ENCODE results near the gene XDH.

XDH gene

DNA sequence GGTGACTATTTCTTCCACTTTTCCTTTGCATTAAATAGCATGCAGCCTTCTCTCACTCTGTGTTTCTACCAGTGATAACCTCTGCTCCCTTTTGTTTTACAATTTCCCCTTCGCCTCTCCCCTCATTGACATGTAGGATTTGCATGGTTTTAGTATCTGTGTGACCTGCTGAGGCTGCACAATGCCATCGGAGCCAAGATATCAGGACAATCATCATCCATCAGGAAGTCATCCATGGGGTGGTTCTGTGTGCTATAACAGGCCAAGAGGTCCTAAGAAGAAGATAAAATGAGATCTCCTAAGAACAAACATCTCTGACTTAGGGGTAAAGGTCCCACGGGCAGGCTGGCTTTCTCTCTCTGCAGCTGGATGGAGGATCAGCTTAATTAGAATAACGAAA lies 115.0 kb downstream of the XDH start:
- Histone ChIP-seq H3K4me1 (ENCODE audit: control insufficient read depth in 2 of 2, insufficient read depth in 1 of 2, low read depth in 1 of 2, low read length in 2 of 2) (peaks cover 0 to 2% of the 10 kb centered on the region in 2 donors), H3K4me2 (ENCODE audit: insufficient read depth, low read length, poor library complexity, severe bottlenecking) (no peak overlapping the region), H3K14ac (ENCODE audit: low read length) (no peak overlapping the region), H2BK5ac (ENCODE audit: low read length) (no peak overlapping the region), H2AK5ac (ENCODE audit: low read depth, low read length) (no peak overlapping the region), H3K23ac (ENCODE audit: low read depth, low read length, poor library complexity) (no peak overlapping the region), H3K27ac (replicated peaks; ENCODE audit: low read length) (no peak overlapping the region), H3K27me3 (ENCODE audit: control insufficient read depth in 3 of 3, insufficient read depth in 3 of 3, low read depth in 1 of 3, low read length in 3 of 3) (peaks cover 0 to 4% (median 0%) of the 10 kb centered on the region in 3 experiments), H2BK120ac (ENCODE audit: low read depth, low read length) (no peak overlapping the region), H3K18ac (ENCODE audit: low read length) (no peak overlapping the region), H3K9me3 (replicated peaks in 1 of 2; ENCODE audit: control insufficient read depth in 2 of 2, insufficient read depth in 1 of 2, low read depth in 1 of 2, low read length in 2 of 2) (no peaks in the 10 kb centered on the region), H2BK12ac (ENCODE audit: low read length) (no peak overlapping the region), H3K36me3 (replicated peaks in 1 of 2; ENCODE audit: control insufficient read depth in 2 of 2, insufficient read depth in 2 of 2, low read length in 2 of 2) (no peaks in the 10 kb centered on the region), H3K4ac (ENCODE audit: low read length) (no peak overlapping the region), H4K91ac (ENCODE audit: low read depth, low read length, poor library complexity) (no peak overlapping the region), H3K79me1 (ENCODE audit: low read depth, low read length) (no peaks in the 10 kb centered on the region), H2BK15ac (ENCODE audit: low read length) (no peak overlapping the region), H2AFZ (ENCODE audit: low read length) (no peak overlapping the region), H3K9ac (ENCODE audit: low read depth, low read length, poor library complexity) (no peak overlapping the region), H4K8ac (ENCODE audit: low read depth, low read length) (no peak overlapping the region), H3K4me3 (ENCODE audit: low read length in 2 of 2) (no peak overlapping the region)
- no peak for DNase-seq (ENCODE audit: low spot score)
- no CpG with 5 or more reads among the region's 4 CpGs for WGBS, 2 donors (ENCODE audit: extremely low coverage in 2 of 2, insufficient read length in 2 of 2, insufficient replicate concordance in 1 of 2)

DNA sequence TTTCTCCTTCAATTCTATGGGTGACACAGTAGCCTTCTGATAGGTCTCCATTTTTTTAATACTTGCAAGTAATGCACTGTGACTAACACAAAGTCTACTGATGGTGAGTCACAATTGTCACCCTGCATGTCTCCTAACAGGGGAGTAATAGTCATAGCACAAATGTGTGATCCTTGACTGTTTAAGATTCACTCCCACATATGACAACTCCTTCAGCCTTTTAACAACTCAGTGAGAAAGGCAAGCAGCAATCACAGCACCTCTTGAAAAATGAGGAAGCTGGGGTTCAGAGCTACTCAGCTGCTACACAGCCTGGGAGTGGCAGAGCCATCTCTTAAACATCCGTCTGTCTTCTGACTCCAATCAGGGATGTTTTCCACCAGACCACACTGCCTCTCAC lies 116.8 kb downstream of the XDH start:
- H3K79me1 ChIP-seq (ENCODE audit: low read depth, low read length) = no peaks in the 10 kb centered on the region
- H3K4me1 ChIP-seq (ENCODE audit: control insufficient read depth in 2 of 2, insufficient read depth in 1 of 2, low read depth in 1 of 2, low read length in 2 of 2) = peaks cover 0 to 2% of the 10 kb centered on the region in 2 donors
- no peak overlapping the region for H2AFZ ChIP-seq (ENCODE audit: low read length)
- H3K23ac ChIP-seq (ENCODE audit: low read depth, low read length, poor library complexity) = no peak overlapping the region
- no peaks in the 10 kb centered on the region for H3K27me3 ChIP-seq (ENCODE audit: control insufficient read depth in 3 of 3, insufficient read depth in 3 of 3, low read depth in 1 of 3, low read length in 3 of 3)
- H4K8ac ChIP-seq (ENCODE audit: low read depth, low read length) = no peak overlapping the region
- no peak overlapping the region for H2BK12ac ChIP-seq (ENCODE audit: low read length)
- H3K4me2 ChIP-seq (ENCODE audit: insufficient read depth, low read length, poor library complexity, severe bottlenecking) = no peak overlapping the region
- no peak overlapping the region for H4K91ac ChIP-seq (ENCODE audit: low read depth, low read length, poor library complexity)
- WGBS, 2 donors (ENCODE audit: extremely low coverage in 2 of 2, insufficient read length in 2 of 2, insufficient replicate concordance in 1 of 2) = no CpG with 5 or more reads among the region's 1 CpG
- H2BK120ac ChIP-seq (ENCODE audit: low read depth, low read length) = no peak overlapping the region
- H3K4me3 ChIP-seq (ENCODE audit: low read length in 2 of 2) = no peak overlapping the region
- H3K9me3 ChIP-seq (replicated peaks in 1 of 2; ENCODE audit: control insufficient read depth in 2 of 2, insufficient read depth in 1 of 2, low read depth in 1 of 2, low read length in 2 of 2) = no peaks in the 10 kb centered on the region
- no peak overlapping the region for H3K18ac ChIP-seq (ENCODE audit: low read length)
- H3K14ac ChIP-seq (ENCODE audit: low read length) = no peak overlapping the region
- no peak overlapping the region for H3K27ac ChIP-seq (replicated peaks; ENCODE audit: low read length)
- H2AK5ac ChIP-seq (ENCODE audit: low read depth, low read length) = no peak overlapping the region
- no peak overlapping the region for H3K9ac ChIP-seq (ENCODE audit: low read depth, low read length, poor library complexity)
- H2BK5ac ChIP-seq (ENCODE audit: low read length) = no peak overlapping the region
- H2BK15ac ChIP-seq (ENCODE audit: low read length) = no peak overlapping the region
- no peak overlapping the region for H3K4ac ChIP-seq (ENCODE audit: low read length)
- no peak for DNase-seq (ENCODE audit: low spot score)
- H3K36me3 ChIP-seq (replicated peaks in 1 of 2; ENCODE audit: control insufficient read depth in 2 of 2, insufficient read depth in 2 of 2, low read length in 2 of 2) = no peaks in the 10 kb centered on the region

DNA sequence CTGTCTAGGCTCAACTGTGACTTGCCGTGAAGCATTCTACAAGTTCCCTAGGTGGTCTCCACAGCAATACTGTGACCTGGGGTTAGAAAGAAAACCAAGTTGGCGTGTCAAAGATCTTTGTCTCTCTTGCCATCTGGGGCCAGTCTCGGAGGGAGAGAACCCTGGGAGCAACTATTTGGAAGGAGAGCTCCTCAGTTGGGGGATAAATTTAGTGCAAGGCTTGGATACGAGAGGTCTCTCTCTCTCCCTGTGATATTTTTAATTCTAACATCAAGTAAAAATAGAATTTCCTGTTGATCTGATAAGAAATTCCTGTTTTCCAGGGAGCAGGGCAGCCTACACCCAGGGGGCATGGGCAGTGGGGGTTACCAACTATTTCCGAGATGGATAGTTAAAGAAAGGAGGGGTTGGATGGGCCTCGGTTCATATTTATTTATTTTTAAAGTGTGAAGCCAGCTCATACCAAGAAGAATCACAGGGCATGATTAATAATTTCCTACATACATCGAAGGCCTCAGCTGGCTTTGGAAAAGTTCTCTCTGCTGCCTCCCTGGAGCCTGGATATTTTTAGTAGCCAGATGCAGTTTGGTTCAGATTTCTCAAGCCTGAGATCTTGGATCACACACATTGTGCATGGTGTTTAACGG lies 117.8 kb downstream of the XDH start:
- no peak overlapping the region for H2AFZ ChIP-seq (ENCODE audit: low read length)
- no CpG with 5 or more reads among the region's 8 CpGs for WGBS, 2 donors (ENCODE audit: extremely low coverage in 2 of 2, insufficient read length in 2 of 2, insufficient replicate concordance in 1 of 2)
- no peak overlapping the region for H3K9ac ChIP-seq (ENCODE audit: low read depth, low read length, poor library complexity)
- no peak for DNase-seq (ENCODE audit: low spot score)
- H2AK5ac ChIP-seq (ENCODE audit: low read depth, low read length) = no peak overlapping the region
- H2BK5ac ChIP-seq (ENCODE audit: low read length) = no peak overlapping the region
- no peaks in the 10 kb centered on the region for H3K27me3 ChIP-seq (ENCODE audit: control insufficient read depth in 3 of 3, insufficient read depth in 3 of 3, low read depth in 1 of 3, low read length in 3 of 3)
- H2BK12ac ChIP-seq (ENCODE audit: low read length) = no peak overlapping the region
- H2BK120ac ChIP-seq (ENCODE audit: low read depth, low read length) = no peak overlapping the region
- no peak overlapping the region for H4K91ac ChIP-seq (ENCODE audit: low read depth, low read length, poor library complexity)
- no peaks in the 10 kb centered on the region for H3K36me3 ChIP-seq (replicated peaks in 1 of 2; ENCODE audit: control insufficient read depth in 2 of 2, insufficient read depth in 2 of 2, low read length in 2 of 2)
- no peak overlapping the region for H3K14ac ChIP-seq (ENCODE audit: low read length)
- no peak overlapping the region for H3K4ac ChIP-seq (ENCODE audit: low read length)
- H3K4me3 ChIP-seq (ENCODE audit: low read length in 2 of 2) = no peak overlapping the region
- no peak overlapping the region for H3K4me2 ChIP-seq (ENCODE audit: insufficient read depth, low read length, poor library complexity, severe bottlenecking)
- H3K23ac ChIP-seq (ENCODE audit: low read depth, low read length, poor library complexity) = no peak overlapping the region
- peaks cover 0 to 2% of the 10 kb centered on the region in 2 donors for H3K4me1 ChIP-seq (ENCODE audit: control insufficient read depth in 2 of 2, insufficient read depth in 1 of 2, low read depth in 1 of 2, low read length in 2 of 2)
- H3K9me3 ChIP-seq (replicated peaks in 1 of 2; ENCODE audit: control insufficient read depth in 2 of 2, insufficient read depth in 1 of 2, low read depth in 1 of 2, low read length in 2 of 2) = no peaks in the 10 kb centered on the region
- H3K79me1 ChIP-seq (ENCODE audit: low read depth, low read length) = no peaks in the 10 kb centered on the region
- no peak overlapping the region for H4K8ac ChIP-seq (ENCODE audit: low read depth, low read length)
- no peak overlapping the region for H2BK15ac ChIP-seq (ENCODE audit: low read length)
- no peak overlapping the region for H3K27ac ChIP-seq (replicated peaks; ENCODE audit: low read length)
- no peak overlapping the region for H3K18ac ChIP-seq (ENCODE audit: low read length)

DNA sequence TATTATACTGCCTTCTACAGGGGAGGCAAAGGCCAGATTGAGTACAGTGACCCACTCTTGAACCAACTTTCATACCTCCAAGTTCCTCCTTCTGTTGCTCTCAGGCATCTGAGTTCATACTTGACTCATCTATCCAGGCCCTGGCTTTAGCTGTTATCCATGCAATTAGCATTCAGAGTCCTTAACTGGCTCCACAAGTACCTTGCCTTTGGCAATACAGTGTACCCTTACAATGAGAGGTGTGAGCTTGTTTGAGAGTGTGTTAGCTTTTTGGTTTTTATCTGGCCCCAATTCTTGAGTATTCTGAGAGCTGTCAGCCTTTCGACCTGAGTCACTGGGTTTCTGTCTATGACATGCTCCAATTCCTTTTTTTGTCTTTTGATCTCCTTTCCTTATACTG lies 120.3 kb downstream of the XDH start:
- H2BK5ac ChIP-seq (ENCODE audit: low read length) = no peak overlapping the region
- H3K27ac ChIP-seq (replicated peaks; ENCODE audit: low read length) = no peak overlapping the region
- H3K36me3 ChIP-seq (replicated peaks in 1 of 2; ENCODE audit: control insufficient read depth in 2 of 2, insufficient read depth in 2 of 2, low read length in 2 of 2) = no peaks in the 10 kb centered on the region
- no peak overlapping the region for H4K91ac ChIP-seq (ENCODE audit: low read depth, low read length, poor library complexity)
- H3K14ac ChIP-seq (ENCODE audit: low read length) = no peak overlapping the region
- H3K4me1 ChIP-seq (ENCODE audit: control insufficient read depth in 2 of 2, insufficient read depth in 1 of 2, low read depth in 1 of 2, low read length in 2 of 2) = no peaks in the 10 kb centered on the region
- H3K4me2 ChIP-seq (ENCODE audit: insufficient read depth, low read length, poor library complexity, severe bottlenecking) = no peak overlapping the region
- no peak overlapping the region for H3K4me3 ChIP-seq (ENCODE audit: low read length in 2 of 2)
- H2BK12ac ChIP-seq (ENCODE audit: low read length) = no peak overlapping the region
- H3K4ac ChIP-seq (ENCODE audit: low read length) = no peak overlapping the region
- H3K23ac ChIP-seq (ENCODE audit: low read depth, low read length, poor library complexity) = no peak overlapping the region
- H3K18ac ChIP-seq (ENCODE audit: low read length) = no peak overlapping the region
- no CpG with 5 or more reads among the region's 1 CpG for WGBS, 2 donors (ENCODE audit: extremely low coverage in 2 of 2, insufficient read length in 2 of 2, insufficient replicate concordance in 1 of 2)
- H3K27me3 ChIP-seq (ENCODE audit: control insufficient read depth in 3 of 3, insufficient read depth in 3 of 3, low read depth in 1 of 3, low read length in 3 of 3) = no peaks in the 10 kb centered on the region
- no peak overlapping the region for H2AK5ac ChIP-seq (ENCODE audit: low read depth, low read length)
- no peak overlapping the region for H4K8ac ChIP-seq (ENCODE audit: low read depth, low read length)
- H2BK15ac ChIP-seq (ENCODE audit: low read length) = no peak overlapping the region
- H3K9ac ChIP-seq (ENCODE audit: low read depth, low read length, poor library complexity) = no peak overlapping the region
- no peak overlapping the region for H2AFZ ChIP-seq (ENCODE audit: low read length)
- H3K9me3 ChIP-seq (replicated peaks in 1 of 2; ENCODE audit: control insufficient read depth in 2 of 2, insufficient read depth in 1 of 2, low read depth in 1 of 2, low read length in 2 of 2) = no peaks in the 10 kb centered on the region
- no peak for DNase-seq (ENCODE audit: low spot score)
- no peaks in the 10 kb centered on the region for H3K79me1 ChIP-seq (ENCODE audit: low read depth, low read length)
- no peak overlapping the region for H2BK120ac ChIP-seq (ENCODE audit: low read depth, low read length)
